ENCODE results near the gene QRFP.

Gene QRFP

DNA sequence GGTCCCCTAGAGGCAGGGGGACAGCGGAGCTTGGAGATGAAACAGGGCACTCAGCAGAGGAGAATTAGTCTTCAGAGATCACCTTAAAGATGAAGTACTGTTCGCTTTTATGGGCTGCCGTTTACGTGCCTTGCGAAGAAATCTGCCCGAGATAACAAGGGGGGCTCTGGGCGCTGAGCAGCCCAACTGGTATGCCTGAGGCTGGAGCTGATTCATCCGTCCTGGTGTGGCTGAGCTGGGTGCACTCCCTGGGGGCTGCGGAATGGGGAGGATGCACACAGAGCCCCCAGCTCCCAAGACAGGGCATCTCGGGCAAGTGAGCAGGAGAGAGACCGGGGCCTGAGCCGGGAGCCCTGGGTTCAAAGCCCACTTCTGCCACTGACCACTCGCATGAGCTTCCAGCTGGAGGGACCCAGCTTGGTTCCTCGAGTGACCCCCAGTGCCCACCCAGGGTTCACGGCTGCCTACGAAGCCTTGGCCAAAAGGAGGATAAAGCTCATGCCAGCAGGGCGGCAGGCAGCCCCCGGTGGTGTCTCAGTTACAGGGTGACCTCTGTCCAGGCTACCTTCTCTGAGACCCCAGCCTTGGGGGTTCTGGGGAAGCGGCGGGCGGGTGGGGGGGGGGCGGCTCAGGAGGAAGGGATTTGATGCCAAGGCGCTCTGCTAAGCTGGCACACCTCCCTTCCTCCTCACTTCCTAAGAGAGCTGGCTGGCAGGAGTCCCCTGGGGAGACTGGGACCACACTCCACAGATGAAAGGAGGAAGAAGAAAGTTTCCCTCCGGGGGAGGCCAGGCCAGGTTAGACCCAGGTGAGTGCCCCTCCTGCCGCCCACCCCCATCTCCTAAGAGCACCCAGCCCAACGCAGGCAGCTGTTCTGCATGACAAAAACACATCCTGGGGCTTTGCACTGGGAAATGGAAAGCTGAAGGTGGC, 36.8 kb upstream of the QRFP start:
- no peak for DNase-seq

DNA sequence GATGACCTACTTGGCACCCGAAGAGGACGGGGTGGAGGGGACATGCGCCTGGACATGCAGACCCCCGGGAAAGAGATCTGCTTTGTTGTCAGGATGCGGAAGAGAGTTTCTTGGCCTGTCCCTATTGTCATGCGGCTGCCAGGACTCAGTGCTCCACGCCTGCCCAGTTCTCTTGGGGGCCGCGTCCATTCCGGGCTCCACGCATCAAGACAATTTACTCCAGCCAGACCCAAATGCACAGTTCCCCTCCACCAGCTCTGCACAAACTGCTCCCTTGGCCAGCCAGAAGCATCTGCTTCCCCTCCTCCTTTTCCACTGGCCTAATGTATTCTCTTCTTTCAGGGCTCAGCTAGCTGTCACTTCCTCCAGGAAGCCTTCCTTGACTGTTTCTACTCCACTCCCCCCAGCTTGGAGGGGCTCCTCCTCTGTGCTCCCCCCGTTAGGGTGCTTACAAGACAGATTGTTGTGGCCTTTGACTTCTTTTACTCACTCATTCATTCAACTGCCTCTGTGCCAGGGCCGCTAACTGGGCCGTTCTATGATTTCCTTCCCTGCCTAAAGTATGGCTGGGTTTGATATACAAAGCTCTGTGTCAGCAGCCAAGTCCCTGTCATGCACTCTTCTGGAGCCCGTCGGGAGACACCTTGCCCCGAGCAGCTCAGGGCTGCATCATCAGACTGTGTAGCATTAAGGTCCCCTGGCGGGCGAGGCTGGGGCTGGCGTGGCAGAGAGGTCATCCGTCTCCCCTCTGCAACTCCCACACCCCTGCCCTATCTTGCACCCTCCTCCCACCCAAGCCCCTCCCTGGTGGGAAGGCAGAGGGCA, 35.9 kb upstream of the QRFP start:
- DNase-seq, result no peak

DNA sequence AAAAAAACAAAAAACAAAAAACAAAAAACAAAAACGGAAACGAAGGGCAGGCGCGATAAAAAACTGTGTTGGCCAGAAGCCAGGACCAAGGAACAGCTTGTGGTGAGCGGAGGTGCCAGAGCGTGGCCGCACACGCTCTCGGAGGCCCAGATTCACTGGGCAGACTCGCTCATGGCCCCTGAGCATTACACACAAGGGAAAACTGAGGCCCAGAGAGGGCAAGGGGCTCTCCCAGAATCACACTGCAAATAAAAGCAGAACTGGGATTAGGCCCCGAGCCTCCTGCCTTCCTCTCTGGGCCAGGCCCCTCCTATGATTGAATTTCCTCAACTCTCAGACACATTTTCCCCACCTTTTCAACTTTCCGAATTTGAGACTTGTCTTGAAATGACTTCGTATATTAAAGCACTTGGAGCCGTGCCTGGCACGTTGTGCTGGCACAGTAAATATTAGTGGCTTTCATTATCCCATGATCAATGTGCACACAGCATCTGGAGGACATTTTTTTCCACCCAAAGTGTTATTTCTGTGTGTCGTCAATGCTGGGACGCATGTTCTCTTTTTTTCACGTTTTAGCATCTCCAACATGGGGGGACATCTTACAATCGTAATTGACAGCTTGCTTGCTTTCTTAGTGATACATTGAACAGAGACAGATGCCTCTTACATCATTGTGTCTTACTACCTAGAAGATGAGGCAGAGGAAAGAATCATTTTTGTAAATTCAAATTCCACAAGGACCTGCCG, 35.1 kb upstream of the QRFP start:
- no peak for DNase-seq

DNA sequence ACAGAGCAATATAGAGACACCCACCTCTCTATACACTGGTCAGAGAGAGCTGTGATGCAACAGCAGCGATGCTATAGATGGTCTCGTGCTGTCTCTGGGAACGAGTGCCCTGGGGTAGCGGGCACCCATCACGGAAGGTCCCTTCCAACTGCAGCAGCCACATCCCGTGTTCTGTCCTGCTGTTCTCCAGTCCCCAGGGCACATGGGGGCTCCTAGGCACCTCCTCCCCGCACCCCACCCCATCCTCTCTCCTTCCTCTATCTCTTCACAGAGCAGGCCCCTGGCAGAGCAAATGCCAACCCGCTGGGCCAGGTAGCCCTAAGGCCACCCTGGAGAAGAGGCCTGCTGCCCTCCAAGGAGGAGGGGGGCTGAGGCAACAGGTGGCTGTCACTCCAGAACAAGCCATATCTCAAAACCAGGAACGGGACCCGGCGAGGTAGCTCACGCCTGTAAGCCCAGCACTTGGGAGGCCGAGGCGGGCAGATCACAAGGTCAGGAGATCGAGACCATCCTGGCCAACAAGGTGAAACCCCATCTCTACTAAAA, 34.3 kb upstream of the QRFP start:
- DNase-seq, result no peak

DNA sequence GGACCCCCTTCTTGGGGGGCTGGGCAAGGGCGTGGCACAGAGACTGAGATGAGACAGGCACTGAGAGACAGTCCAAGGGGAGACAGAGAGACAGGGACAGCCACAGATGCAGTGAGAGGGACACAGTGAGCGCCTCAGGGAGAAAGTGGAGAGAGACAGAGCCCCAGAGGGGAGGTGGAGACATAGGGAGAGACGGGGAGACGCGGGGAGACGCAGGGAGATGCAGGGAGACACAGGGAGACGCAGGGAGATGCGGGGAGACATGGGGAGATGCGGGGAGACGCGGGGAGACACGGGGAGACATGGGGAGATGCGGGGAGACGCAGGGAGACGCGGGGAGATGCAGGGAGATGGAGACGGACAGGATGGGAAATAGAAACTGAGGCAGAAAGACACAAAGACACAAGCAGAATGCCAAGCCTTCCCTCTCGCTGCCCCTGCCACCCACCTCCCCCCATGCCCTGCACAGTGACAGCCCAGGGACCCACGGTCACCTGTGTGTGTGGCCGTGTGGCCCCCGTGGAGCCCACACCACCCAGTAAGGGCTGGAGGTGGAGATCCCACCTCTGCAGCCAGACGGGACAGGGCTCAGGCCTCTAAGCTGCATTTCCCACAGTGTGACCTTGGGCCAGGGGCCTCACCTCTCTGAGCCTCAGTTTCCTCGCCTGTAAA, 33.7 kb upstream of the QRFP start:
- no peak for DNase-seq

DNA sequence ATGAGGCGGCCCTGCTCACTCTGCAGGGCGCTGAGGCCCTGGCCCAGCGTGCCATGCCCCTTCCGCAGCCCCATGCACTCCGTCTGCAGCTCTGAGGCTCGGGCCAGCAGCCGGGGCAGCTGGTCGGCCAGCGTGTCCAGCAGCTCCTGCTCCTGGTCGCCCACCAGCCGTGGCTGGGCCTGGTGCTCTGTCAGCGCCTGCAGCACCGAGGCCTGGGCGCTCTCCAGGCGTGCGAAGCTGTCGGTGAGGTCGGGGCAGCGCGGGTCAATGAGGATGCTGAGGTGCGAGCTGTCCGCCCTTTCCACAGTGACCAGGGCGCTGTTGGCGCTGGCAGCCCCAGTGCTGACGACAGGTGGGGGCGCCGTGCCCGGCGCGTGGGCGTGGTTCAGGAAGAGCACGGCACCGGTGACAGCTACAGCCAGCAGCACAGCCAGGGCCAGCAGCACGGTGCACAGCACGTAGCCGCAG, 33.0 kb upstream of the QRFP start:
- DNase-seq, result no peak

DNA sequence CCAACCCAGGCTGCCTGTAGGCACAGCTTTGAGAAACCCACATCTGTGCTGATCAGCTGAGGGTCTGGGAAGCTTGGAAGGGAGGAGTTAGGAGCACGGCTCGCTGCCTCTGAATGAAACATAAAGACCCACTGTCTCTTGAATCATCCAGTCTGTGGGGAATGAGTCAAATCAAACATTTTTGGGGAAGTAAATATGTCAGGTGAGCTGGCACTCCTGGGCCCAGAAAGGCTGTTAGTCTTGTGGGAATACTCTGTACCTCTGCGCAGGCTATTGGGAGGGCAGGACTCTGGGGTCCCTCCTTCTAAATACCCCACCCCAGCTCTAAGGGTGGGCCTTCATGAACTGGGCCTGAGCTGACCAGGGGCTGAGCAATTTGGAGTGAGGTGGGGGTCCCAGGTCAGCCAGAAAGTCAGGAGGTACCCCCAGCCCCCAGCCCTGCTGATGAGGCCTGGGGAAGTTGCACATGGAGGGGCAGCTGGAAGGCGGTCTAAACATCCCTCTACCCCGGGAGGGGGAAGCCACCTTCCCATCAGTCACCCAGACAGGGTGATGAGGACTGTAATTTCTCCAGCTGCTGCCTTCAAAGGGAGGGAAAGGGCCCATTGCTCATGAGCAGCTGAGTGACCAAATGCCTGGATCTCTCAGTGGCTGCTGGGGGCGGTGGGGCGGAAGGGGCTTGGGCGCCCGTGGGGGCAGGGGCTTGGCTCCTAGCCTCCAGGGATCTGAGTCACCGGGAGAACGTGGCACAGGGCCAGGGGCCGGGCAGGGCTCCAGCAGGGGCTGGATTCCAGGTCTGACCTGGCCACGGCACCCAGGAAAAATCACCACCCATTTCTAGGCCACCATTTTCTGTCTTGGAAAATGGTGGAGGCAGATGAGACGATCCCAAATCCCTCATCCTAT, 31.6 kb upstream of the QRFP start:
- no peak for DNase-seq

DNA sequence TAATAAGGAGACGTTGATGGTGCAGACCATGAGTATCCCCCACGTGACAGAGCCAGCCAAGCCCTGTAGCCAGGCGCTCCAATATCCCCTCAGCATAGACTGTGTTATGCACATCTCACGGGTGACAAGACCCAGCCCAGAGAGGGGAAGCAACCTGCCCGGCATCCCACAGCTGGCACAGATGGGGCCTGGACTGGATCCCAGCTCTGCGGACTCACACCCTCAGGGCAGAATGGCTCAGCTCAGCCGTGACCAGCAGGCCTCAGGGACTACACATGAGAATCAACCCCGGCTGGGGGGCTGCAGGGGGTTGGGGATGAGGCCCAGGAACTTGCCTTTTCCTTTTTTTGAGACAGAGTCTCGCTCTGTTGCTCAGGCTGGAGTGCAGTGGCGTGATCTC, 30.7 kb upstream of the QRFP start:
- no peak for DNase-seq

DNA sequence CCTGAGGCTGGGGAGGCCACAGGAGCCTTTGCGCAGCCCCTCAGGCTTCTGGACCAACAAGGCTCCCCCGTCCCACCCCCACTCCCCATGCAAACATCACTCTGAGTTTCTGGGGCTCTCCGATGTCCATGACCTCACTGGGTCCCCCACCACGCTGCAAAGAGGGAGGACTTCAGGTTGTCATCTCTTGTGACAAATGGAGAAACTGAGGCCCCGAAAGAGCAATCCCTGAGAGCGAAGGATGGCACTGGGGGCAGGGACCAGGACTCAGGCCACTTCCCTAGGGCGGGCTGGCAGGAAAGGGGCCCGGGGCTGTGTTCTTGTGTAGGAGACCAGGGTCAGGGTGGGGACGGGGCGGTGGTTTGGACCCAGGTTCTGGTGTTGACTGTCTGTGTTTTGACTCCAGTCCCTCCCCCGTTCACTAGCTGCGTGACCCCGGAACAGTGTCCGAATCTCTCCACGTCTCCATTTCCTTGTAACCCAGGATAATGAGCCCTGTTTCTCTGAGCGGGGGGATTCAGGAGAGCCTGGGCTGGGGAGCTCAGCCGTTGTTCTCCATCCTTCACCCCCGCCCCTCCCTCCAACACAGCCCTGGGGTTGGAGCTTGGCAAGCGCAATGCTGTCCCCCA, 28.6 kb upstream of the QRFP start:
- no peak for DNase-seq

DNA sequence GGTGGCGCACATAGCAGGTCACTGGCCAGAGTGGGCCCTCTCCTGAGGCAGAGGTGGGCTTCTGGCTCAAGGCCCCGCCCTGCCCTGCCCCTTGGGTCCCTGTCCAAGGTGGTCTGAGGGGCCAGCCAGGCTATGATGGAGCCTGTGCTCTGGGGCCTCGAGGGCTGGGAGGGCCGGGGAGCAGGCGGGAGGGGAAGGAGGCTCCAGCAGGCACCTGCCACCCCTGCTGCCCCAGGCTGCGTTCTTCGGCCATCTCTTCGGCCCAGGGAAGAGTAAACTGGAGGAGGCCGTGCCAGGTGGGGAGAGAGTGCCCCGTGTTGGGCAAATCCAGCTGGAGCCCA, 27.8 kb upstream of the QRFP start:
- no peak for DNase-seq

DNA sequence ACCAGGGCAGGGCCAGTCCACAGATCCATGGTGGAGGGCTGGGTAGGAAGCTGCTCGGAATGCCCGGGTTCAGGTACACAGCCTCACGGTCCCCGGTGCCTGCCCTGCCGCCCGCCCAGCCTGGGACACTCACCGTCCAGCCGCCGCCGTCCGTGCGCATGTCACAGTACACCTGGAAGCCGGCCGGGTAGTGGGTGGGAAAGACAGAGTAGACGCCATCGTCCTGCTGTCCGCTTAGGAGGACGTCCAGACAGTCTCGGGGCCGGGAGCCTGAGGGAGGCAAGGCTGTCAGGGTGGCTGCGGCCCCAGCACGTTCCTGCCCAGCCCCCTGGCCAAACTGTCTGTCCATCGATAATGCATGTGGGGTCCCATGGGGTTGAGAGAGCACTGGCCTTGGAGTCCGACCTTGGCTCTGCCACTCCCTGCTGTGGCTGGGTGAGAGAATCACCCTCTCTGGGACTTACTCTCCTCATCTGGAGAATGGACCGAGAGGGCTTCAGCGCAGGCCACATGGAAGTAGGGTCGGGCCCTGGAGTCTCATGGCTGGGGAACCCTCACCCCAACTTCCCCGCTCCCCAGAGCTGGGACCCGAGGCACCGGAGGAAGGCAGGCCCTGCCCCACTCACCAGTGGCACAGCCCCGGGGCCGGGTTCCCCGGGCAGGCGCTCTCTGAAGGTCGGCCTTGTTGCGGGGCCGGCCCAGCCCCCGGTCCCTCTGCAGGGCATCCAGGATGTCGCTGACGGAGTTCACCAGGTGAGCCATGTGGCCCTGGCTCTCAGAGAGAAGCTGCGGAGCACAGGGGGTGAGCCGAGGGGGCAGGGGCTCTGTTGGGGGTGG, 27.2 kb upstream of the QRFP start:
- no peak for DNase-seq

DNA sequence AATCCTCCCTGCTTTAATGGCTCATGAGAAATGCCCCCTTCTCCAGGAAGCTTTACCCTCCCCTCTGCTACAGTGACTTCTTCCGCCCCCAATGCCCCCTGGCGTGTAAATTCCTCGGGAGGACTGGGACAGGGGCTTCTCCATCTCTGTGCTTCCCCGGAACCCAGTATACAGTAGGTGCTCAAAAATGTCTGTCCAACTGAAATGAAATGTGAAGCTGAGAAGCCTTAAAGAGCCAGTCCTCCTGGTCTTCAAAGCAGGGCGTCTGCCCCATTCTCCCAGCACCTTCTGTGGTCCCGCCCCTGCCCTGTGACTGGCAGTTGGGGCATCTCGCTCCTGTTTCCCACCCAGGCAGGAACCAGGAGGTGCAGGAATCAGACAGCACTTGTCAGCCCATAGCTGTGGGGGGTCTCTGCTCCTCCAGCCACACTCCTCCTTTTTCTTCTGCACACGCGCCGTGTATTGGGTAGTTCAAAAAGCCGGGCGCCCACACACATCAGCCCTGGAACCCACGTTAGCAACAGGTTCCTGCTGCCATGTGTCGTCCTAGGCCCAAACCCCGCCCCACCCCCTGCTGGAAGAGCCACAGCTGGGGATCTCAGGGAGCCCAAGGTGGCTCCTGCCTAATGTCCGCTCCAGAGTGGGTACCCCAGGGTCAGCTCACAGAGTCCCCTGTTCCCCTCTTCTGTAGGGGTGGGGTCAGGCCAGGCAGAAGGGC, 26.4 kb upstream of the QRFP start:
- DNase-seq, result no peak

DNA sequence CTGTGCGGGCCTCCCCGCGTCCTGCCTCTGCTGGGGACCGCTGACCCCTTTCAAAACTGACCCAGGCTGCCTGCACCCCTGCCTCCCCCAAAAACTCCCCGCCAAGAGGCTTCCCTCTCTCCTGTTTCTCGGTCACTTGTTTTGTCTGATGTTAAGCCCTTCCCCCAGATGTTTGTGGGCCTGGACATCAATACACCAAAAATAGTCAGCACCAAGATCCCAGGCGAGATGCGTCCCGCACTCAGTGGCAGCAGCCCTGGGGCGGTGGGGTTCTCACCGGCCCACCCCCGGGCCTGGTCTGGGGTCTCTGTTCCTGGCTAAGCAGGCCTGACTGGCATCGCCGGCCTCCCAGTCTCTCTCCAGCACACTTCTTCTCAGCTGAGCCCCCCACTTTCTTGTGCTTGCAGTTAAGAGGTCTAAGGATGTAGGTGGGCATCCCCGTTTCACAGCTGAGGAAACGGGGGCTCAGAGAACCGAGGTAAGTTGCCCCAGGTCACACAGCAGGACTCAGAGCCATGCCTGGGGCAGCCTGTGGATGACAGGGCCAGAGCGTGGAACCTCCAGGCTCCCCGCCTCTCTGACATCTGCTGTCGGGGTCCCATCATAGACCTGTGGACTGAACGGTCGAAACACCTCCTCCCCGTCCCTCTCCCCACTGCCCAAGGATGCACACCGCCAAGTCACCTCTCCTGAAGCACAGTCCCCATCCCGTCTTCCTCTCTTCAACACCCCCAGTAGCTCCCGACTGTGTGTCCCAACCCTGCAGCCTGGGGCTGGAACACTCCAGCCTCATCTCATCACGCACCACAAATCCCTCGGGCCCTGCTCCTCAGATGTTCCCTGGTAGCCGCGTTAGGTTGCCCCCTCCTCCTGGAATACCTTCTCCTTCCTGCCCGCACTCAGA, 25.6 kb upstream of the QRFP start:
- no peak for DNase-seq

DNA sequence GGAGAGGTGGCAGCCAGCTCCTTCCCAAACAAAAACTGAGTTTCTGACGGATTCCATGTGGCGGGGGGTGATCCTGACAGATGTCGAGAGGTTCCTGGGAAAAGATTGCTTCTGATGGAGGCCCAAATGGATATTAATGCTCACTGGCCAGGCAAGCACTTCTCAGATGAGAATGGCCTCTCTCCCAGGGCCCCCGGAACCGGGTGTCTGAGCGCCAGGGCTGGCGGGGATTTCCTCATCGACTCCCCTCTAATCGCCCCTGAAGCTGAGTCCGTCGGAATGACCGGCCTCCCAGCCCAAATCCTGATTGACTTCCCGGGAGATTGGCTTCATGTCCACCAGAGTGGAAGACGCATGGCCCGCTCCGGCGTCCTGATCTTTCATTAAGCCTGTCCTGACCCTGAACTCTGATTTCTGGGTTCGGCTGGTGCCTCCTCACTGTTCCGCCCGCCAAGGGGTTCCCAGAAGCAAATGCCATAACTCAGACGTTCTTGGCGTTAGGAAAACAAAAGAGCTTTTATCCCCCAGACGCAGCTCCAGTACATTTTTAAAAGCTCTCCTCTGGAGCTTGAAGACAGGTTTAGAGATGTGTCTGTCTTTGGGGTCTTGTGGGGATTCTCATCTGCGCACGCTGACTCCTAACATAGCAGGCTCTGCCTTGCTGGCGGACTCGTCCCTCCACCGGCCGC, 24.8 kb upstream of the QRFP start:
- no peak for DNase-seq

DNA sequence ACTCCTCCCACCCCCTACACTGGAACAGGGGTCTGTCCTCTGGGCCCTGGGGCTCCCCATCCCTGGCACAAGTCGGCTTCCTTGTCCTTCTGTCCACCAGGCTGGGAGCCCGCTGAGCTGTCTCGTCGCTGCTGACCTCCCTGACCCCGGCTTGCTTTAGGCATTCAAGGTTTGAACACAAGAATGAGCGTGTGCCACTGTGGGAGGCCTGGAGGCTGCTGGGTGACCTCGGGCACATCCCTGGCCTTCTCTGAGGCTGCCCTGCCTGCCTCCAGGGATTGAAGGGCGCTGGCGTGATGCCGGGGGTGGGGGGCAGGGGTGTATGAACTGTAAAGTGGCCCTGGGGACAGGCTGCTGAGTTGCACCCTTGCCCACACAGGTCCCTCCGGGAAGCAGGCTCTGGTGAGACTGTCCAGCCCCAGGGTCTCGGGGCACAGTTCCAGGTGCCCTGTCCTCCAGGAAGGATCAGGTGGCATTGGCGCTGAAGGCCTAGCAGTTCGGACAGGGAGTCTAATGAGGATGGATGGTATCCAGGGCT, 24.2 kb upstream of the QRFP start:
- DNase-seq, result no peak

DNA sequence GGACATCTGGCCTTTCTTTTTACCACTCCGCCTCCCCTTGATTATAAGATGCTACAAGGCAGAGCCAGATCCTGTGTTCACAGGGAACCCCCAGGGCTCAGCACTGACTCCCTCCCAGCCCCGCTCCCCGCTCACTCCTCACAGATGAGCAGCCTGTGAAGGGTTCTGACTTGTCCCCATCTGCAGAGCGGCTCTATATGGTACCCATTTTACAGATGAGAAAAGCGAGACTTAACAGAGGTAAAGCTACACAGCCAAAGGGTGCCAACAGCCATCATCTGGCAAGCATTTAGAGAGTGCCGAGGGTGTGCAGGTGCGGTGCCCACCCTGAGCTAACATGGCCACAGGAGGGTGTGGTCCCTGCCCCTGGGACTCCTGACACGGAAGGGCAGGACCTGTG, 23.6 kb upstream of the QRFP start:
- no peak for DNase-seq

DNA sequence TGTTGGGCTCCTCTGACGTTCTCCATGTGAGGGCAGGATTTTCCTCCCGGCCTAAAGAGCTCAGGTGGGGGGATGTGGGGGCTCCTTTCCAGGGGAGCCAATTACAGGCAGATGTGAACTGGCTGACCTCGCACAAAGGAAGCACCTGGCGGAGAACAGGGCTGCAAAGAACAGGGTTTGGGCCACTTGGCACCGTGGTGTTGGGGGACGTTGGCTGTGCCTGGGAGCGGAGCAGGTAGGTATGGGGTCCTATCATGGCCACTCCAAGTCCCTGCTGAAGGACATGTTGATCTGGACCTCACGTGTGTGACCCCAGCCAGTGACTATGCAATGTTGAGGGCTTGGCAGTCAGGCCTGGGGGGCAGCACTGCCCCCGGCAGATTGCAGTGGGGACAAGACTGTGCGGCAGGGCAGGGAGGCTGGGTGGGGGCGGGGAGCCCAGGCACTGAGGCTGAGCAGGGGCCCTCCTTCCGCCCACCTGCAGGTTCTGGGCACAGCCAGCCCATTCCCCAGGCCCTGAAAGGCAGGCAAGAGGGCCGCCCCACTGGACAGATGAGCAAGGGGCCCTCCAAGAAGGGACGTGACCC, 23.0 kb upstream of the QRFP start:
- DNase-seq, result no peak

All from KG1 (cell line).